RWPE1 (cell line): ENCODE data around the gene TENM4.

Source experiments
- CTCF ChIA-PET: fragments of 350-600 bp; sonication (Branson Sonifier 250); formaldehyde crosslinking; extraction: SDS; loops from one replicate; lab custom pipeline; 2021; lab: Yijun Ruan, JAX
- POLR2A ChIA-PET: fragments of 400-600 bp; formaldehyde crosslinking; extraction: SDS; loops from one replicate; lab custom pipeline; 2020; ENCODE audit warnings: antibody characterized with exemption; ENCODE audit not compliant: low non-redundant PET; lab: Yijun Ruan, JAX
- DNase-seq: peaks from one replicate; pipeline ENCODE4 v3.0.0; 2012; ENCODE audit warnings: low spot score
- H3K27ac ChIP-seq: fragments of 450-650 bp; 2 replicates; pipeline ENCODE4 v1.5.1; 2017
- TF ChIP-seq, protein P1 (sequence below): fragments of 450-650 bp; conservative IDR thresholded peaks from 2 replicates; pipeline ENCODE4 v1.5.1; 2017; ENCODE audit warnings: low read depth, mild to moderate bottlenecking

Gene TENM4

DNA sequence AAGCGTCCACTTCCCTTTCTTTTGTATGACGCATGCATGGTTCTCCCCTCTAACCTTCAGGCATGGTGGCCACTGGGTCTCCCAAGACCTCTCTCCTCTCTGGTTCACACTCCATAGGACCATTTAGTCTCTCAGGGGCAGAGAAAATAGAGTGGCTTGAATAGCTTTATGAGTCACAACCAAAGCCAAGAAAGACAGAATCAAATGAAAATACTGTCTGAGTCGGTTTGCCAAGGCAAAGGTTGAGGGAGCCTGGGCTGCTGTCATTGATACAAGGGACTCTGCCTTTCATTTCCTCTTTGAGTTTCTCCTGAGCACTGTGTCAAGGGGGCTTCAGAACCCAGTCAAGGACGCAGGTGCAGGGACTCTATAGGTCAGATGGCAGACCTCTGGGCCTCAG lies 44.2 kb downstream of the TENM4 start:
- TF ChIP-seq, protein P1, sequence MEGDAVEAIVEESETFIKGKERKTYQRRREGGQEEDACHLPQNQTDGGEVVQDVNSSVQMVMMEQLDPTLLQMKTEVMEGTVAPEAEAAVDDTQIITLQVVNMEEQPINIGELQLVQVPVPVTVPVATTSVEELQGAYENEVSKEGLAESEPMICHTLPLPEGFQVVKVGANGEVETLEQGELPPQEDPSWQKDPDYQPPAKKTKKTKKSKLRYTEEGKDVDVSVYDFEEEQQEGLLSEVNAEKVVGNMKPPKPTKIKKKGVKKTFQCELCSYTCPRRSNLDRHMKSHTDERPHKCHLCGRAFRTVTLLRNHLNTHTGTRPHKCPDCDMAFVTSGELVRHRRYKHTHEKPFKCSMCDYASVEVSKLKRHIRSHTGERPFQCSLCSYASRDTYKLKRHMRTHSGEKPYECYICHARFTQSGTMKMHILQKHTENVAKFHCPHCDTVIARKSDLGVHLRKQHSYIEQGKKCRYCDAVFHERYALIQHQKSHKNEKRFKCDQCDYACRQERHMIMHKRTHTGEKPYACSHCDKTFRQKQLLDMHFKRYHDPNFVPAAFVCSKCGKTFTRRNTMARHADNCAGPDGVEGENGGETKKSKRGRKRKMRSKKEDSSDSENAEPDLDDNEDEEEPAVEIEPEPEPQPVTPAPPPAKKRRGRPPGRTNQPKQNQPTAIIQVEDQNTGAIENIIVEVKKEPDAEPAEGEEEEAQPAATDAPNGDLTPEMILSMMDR: no peak
- no peak for DNase-seq
- ChIA-PET POLR2A (no interaction called here), CTCF (no interaction called here)
- H3K27ac ChIP-seq: no peak overlapping the region

DNA sequence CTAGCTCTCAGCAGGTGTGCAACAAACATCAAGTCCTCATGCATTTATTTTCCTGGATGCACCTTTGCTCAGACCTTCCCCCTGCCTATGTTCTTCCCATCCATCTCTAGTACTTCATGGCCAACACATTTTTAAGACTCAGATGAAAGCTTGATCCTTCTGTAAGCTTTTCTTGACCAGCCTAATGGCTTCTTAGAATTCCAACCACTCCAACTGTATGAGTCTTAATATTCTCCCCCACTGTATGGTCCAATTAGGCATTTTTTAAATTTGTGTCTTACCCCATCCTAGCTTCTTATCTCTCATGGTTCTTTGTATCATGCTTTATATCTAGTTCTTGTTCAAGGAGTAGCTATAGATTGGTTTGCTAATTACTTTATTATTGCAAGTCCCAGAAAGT lies 44.8 kb downstream of the TENM4 start:
- POLR2A ChIA-PET: no interaction called here
- CTCF ChIA-PET: no interaction called here
- no peak for DNase-seq
- TF ChIP-seq, protein P1: no peak
- no peak overlapping the region for H3K27ac ChIP-seq

DNA sequence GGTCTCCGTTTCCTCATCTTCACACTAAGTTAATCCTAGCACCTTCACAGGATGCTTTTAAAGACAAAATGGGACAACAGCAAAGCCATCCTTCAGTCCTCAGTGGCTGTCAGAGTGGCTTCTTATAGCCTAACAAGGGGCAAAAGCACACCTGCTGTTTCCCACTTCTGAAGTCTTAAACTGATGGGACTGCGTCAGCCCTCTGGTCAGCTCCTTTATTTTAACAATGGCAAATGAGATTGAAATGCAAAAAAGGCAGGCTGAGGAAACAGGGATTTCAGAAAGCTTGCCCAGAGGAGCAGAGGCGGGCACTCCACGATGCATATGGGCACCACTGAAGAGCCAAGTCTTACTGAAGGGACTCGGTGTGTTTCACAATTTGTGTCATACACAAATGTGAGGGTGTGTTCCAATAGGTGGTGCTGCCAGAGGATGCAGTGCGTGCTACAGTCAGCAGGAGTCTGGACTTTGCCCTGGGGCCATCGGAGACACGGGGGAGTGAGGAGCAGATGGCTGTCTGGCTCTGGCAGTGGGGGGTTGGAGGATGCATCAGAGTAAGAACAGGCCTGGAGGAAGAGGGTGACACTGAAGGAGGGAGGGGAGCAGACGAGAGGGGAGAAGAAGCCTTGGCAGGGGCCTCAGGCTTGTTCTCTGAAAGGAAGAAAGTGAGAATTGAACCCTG lies 47.3 kb downstream of the TENM4 start:
- ChIA-PET CTCF (interaction anchor here (0.6 to 0.7 kb wide), 3 partner anchors 24 to 112 kb away, joined by 3 to 4 read pairs (median 3); no protein-coding TSS in a partner anchor), POLR2A (no interaction called here)
- TF ChIP-seq, protein P1: no peak
- no peak overlapping the region for H3K27ac ChIP-seq
- DNase-seq: no peak

DNA sequence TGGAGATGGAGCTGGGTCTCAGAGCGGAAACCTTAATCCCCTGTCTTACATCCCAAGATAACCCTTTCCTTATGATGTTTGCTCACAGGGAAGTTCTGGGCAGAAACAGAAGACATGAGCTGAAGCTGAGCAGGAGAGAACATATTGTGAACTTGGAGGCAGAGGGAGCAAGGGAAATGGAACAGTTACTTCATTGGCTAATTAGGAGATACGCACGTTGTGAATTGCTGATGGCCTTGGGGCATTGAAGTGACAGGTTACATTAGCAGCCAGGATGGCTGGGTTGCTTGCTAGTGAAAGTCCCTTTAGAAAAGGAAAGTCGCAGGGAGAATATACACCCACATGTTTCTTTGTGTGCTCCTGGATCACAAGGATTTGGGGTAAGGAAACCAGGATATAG lies 48.7 kb downstream of the TENM4 start:
- CTCF ChIA-PET: no interaction called here
- H3K27ac ChIP-seq: no peak overlapping the region
- DNase-seq: no peak
- POLR2A ChIA-PET: no interaction called here
- TF ChIP-seq, protein P1: no peak

DNA sequence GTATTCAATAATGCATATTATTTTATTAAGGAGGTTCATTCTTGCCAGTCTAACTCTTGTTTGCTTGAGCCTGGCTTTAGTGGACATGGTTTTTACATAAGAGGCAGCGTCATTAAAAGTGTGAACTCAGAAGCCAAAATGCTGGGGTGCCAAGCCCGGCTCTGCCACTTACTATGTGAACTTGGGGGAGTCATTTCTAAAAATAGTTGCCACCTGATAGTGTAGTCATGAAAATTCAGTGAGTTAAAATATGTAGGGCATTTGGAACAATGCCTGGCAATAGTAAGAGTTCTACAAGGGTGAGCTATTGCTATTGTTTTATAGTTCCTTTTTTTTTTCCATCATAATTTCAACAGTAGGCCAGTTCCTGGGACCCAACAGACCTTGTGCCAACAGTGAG lies 49.9 kb downstream of the TENM4 start:
- DNase-seq: no peak
- CTCF ChIA-PET: no interaction called here
- POLR2A ChIA-PET: no interaction called here
- H3K27ac ChIP-seq: no peak overlapping the region
- TF ChIP-seq, protein P1: no peak

DNA sequence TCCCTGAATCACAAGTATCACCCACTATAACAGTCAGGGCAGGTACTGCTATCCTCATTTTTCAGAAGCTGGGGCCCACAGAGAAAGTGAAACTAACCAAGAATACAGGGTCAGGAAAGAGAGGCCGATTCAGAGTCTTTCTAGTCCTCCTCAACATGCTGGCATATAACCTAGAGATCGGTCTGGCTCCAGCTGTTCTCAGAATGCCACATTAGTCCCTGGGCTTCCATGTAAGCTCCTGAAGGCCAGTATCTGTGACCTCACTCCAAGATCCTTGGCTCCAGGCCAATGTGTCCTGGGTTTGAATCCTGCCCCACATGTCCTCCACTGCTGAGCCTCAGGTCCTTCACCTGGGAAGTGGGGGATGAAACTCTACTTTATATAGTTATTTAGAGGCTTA lies 50.4 kb downstream of the TENM4 start:
- DNase-seq: no peak
- POLR2A ChIA-PET: no interaction called here
- H3K27ac ChIP-seq: no peak overlapping the region
- TF ChIP-seq, protein P1: no peak
- CTCF ChIA-PET: no interaction called here

DNA sequence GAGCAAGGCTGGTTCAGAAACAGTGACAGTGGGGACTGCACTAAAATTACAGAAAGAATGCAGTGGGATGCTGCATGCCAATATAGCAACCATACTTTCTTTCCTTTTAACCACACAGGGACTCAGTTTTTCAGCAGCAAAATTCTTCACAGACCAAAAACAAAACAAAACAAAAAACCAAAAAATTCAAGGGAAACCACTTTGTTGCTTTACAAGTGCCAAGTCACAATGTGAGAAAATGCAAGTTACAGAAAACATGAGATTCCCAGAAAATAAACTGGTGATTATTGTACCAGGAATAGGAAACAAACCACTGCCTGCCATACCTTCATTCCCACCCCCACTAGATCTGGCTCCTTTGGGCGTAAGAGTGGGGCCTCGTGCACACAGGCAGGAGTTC lies 52.6 kb downstream of the TENM4 start:
- DNase-seq: no peak
- no peak overlapping the region for H3K27ac ChIP-seq
- TF ChIP-seq, protein P1: no peak
- CTCF ChIA-PET: no interaction called here
- POLR2A ChIA-PET: no interaction called here
